SK-N-SH (cell line): ENCODE results near the gene ZNF282. TPM values are rescaled to one million over a fixed set of nuclear protein-coding genes. Genes with fewer than 3 reads are reported as not detected.
"Not testable (repeated sequence)": the region's sequence is repeated elsewhere in the genome, so short reads cannot be mapped to it uniquely, and the experiment has no call there.

Experiments used
- CTCF ChIA-PET: fragments of 300-600, 350-600 bp; formaldehyde crosslinking; extraction: SDS; loops from one replicate; lab custom pipeline; 2021; lab: Yijun Ruan, JAX
- POLR2A ChIA-PET: fragments of 350-600 bp; sonication (Branson Sonifier 250); formaldehyde crosslinking; extraction: SDS; loops from one replicate; lab custom pipeline; 2020; ENCODE audit warnings: antibody characterized with exemption, inconsistent platforms; lab: Yijun Ruan, JAX
- DNase-seq: peaks from one replicate; pipeline ENCODE4 v3.0.0; 2012
- H2AFZ ChIP-seq: fragments of 200-600 bp; sonication (generic); 2 replicates; pipeline ENCODE4 v1.8.1; 2016; ENCODE audit warnings: antibody characterized with exemption, mild to moderate bottlenecking, low read depth
- H3F3A ChIP-seq: fragments of 200-600 bp; sonication (generic); replicated peaks from 2 replicates; pipeline ENCODE3; 2016; ENCODE audit warnings: antibody characterized with exemption, mild to moderate bottlenecking; ENCODE audit not compliant: insufficient read depth
- H3K27ac ChIP-seq, 2 experiments: fragments of 200-500 bp in 1 of 2; fragments of 200-600 bp in 1 of 2; sonication (Bioruptor generic) in 1 of 2; sonication (generic), shearing (Covaris generic) in 1 of 2; 2 replicates each; pipeline versions ENCODE4 v1.5.1 to v1.6.1; 2014 to 2016; ENCODE audit warnings: low read depth in 2 of 2, inconsistent platforms in 1 of 2, low read length in 1 of 2, mild to moderate bottlenecking in 1 of 2, mixed read lengths in 1 of 2
- H3K27me3 ChIP-seq: fragments of 200-600 bp; sonication (generic), shearing (Covaris generic); 2 replicates; pipeline ENCODE4 v1.6.1; 2016; ENCODE audit warnings: mixed run types; ENCODE audit not compliant: insufficient read depth
- H3K36me3 ChIP-seq, 2 experiments: fragments of 200-500 bp in 1 of 2; fragments of 200-600 bp in 1 of 2; sonication (Bioruptor generic) in 1 of 2; sonication (generic) in 1 of 2; replicated peaks in 1 of 2; 2 replicates each; pipeline versions ENCODE3 to v1.5.1; 2014 to 2016; ENCODE audit warnings: low read length in 1 of 2, mild to moderate bottlenecking in 1 of 2; ENCODE audit not compliant: insufficient read depth in 2 of 2, control insufficient read depth in 1 of 2
- H3K4me1 ChIP-seq, 2 experiments: fragments of 200-500 bp in 1 of 2; fragments of 200-600 bp in 1 of 2; sonication (Bioruptor generic) in 1 of 2; sonication (generic), shearing (Covaris generic) in 1 of 2; 2 replicates each; pipeline versions ENCODE4 v1.5.1 to v1.6.1; 2014 to 2016; ENCODE audit warnings: low read depth in 1 of 2, low read length in 1 of 2, mixed run types in 1 of 2; ENCODE audit not compliant: insufficient read depth in 2 of 2, control insufficient read depth in 1 of 2
- H3K4me2 ChIP-seq: fragments of 200-600 bp; sonication (generic), shearing (Covaris generic); 2 replicates; pipeline ENCODE4 v1.6.1; 2017; ENCODE audit warnings: mixed run types
- H3K4me3 ChIP-seq, 2 experiments: fragments of 200-500 bp in 1 of 2; fragments of 200-600 bp in 1 of 2; sonication (Bioruptor generic) in 1 of 2; sonication (generic), shearing (Covaris generic) in 1 of 2; 2 replicates each; pipeline versions ENCODE4 v1.5.1 to v1.8.1; 2014 to 2016; ENCODE audit warnings: low read depth in 2 of 2, inconsistent platforms in 1 of 2, low read length in 1 of 2, mild to moderate bottlenecking in 1 of 2, mixed read lengths in 1 of 2, moderate library complexity in 1 of 2
- H3K79me2 ChIP-seq: fragments of 200-600 bp; sonication (generic); 2 replicates; pipeline ENCODE4 v1.8.1; 2017; ENCODE audit warnings: mild to moderate bottlenecking; ENCODE audit not compliant: insufficient read depth
- H3K9ac ChIP-seq: fragments of 200-600 bp; sonication (generic); 2 replicates; pipeline ENCODE4 v1.6.1; 2017; ENCODE audit warnings: mixed run types
- H3K9me2 ChIP-seq: fragments of 200-600 bp; sonication (generic); 2 replicates; pipeline ENCODE4 v1.6.1; 2017; ENCODE audit warnings: mixed run types
- H3K9me3 ChIP-seq: fragments of 200-600 bp; sonication (generic); 2 replicates; pipeline ENCODE4 v1.6.1; 2017; ENCODE audit warnings: mixed run types, mild to moderate bottlenecking, moderate library complexity
- H4K20me1 ChIP-seq: fragments of 200-600 bp; sonication (generic); 2 replicates; pipeline ENCODE4 v1.6.1; 2017; ENCODE audit warnings: mild to moderate bottlenecking, mixed run types; ENCODE audit not compliant: insufficient read depth
- CHD2 ChIP-seq: fragments of 150-350 bp; IDR thresholded peaks from 2 replicates; pipeline ENCODE4 v1.6.1; 2018; ENCODE audit warnings: low read length; ENCODE audit not compliant: partially characterized antibody
- CTCF ChIP-seq: fragments of 200-600 bp; sonication (generic); IDR thresholded peaks from 2 replicates; pipeline ENCODE4 v1.6.1; 2017; ENCODE audit warnings: antibody characterized with exemption, mild to moderate bottlenecking, moderate library complexity
- ELF1 ChIP-seq: IDR thresholded peaks from 2 replicates; pipeline ENCODE4 v1.4.0; 2012
- EP300 ChIP-seq, 2 experiments: IDR thresholded peaks; 2 replicates each; pipeline versions ENCODE4 v1.4.0 to v1.6.1; 2012; ENCODE audit warnings: borderline replicate concordance in 1 of 2, low read depth in 1 of 2, low read length in 1 of 2
- EZH2phosphoT487 ChIP-seq: fragments of 200-600 bp; sonication (generic); IDR thresholded peaks from 2 replicates; pipeline ENCODE4 v1.6.1; 2017; ENCODE audit warnings: low read depth, mixed run types, mild to moderate bottlenecking, antibody characterized with exemption, moderate library complexity, borderline replicate concordance
- FOXJ3 ChIP-seq: sonication (generic); formaldehyde crosslinking; IDR thresholded peaks from 2 replicates; pipeline ENCODE4 v1.5.1; 2020; ENCODE audit warnings: mild to moderate bottlenecking, missing genetic modification reagents
- FOXM1 ChIP-seq: IDR thresholded peaks from 2 replicates; pipeline ENCODE4 v1.4.0; 2012; ENCODE audit warnings: low read depth, mild to moderate bottlenecking
- GABPA ChIP-seq: IDR thresholded peaks from 2 replicates; pipeline ENCODE4 v1.4.0; 2012; ENCODE audit warnings: low read depth, mild to moderate bottlenecking
- GATA2 ChIP-seq: sonication (generic); formaldehyde crosslinking; IDR thresholded peaks from 2 replicates; pipeline ENCODE4 v1.5.0; 2020; ENCODE audit warnings: mild to moderate bottlenecking, missing genetic modification reagents
- IRF3 ChIP-seq: fragments of 150-350 bp; IDR thresholded peaks from 2 replicates; pipeline ENCODE4 v1.6.1; 2016; ENCODE audit warnings: mild to moderate bottlenecking, low read depth, low read length
- MAX ChIP-seq: IDR thresholded peaks from 2 replicates; pipeline ENCODE4 v1.4.0; 2012; ENCODE audit warnings: low read depth
- MXI1 ChIP-seq: IDR thresholded peaks from 2 replicates; pipeline ENCODE4 v1.6.1; 2012; ENCODE audit warnings: mild to moderate bottlenecking, low read depth, low read length, improper control_type of control experiment
- NRF1 ChIP-seq: IDR thresholded peaks from 2 replicates; pipeline ENCODE4 v1.6.1; 2012; ENCODE audit warnings: low read depth, mild to moderate bottlenecking, low read length
- POLR2AphosphoS5 ChIP-seq: IDR thresholded peaks from 2 replicates; pipeline ENCODE4 v1.6.1; 2012; ENCODE audit warnings: low read depth, low read length
- RAD21 ChIP-seq: IDR thresholded peaks from 2 replicates; pipeline ENCODE4 v1.6.1; 2012; ENCODE audit warnings: mild to moderate bottlenecking, low read length
- REST ChIP-seq: IDR thresholded peaks from 2 replicates; pipeline ENCODE4 v1.6.1; 2012; ENCODE audit warnings: mild to moderate bottlenecking, low read depth, low read length, moderate library complexity
- RFX5 ChIP-seq: IDR thresholded peaks from 2 replicates; pipeline ENCODE4 v1.6.1; 2012; ENCODE audit warnings: mild to moderate bottlenecking, improper control_type of control experiment, low read length
- TEAD4 ChIP-seq: IDR thresholded peaks from 2 replicates; pipeline ENCODE4 v1.4.0; 2012; ENCODE audit warnings: mild to moderate bottlenecking, borderline replicate concordance; ENCODE audit not compliant: insufficient read depth
- USF1 ChIP-seq: IDR thresholded peaks from 2 replicates; pipeline ENCODE4 v1.4.0; 2012; ENCODE audit warnings: low read depth, borderline replicate concordance
- WGBS: methylation state at CpG from one replicate; pipeline ENCODE4 v1.1.6; 2017; ENCODE audit warnings: low lambda C conversion rate; 5-methylcytosine and 5-hydroxymethylcytosine counted together
- polyA plus RNA-seq, 3 experiments: library from polyadenylated mRNA; depleted of rRNA; stranded (reverse); fragments of >200 nt; gene quantifications; 2 replicates each; pipeline ENCODE4 v1.2.3, GENCODE V29; 2012

Gene ZNF282
- polyA plus RNA-seq, 1 of the 3 experiments (the other 2 are of a cell fraction): 17.9 TPM

GRCh38 chr7:149267733-149268132 is 72.4 kb downstream of the ZNF282 start:
- Histone ChIP-seq H3K36me3 (peaks cover 8 to 25% of the 10 kb centered on the region in 2 experiments), H3K9ac (no peak overlapping the region), H3K4me3 (no peak overlapping the region), H3K27me3 (no peaks in the 10 kb centered on the region), H3K4me2 (no peak overlapping the region), H3K27ac (no peak overlapping the region), H3K9me2 (no peaks in the 10 kb centered on the region), H4K20me1 (no peaks in the 10 kb centered on the region), H2AFZ (no peak overlapping the region), H3K79me2 (peaks cover 13% of the 10 kb centered on the region; the same call in 1 of the 2 replicates), H3K9me3 (no peaks in the 10 kb centered on the region), H3F3A (peaks cover 11% of the 10 kb centered on the region), H3K4me1 (peaks cover 0 to 2% of the 10 kb centered on the region in 2 experiments; a peak in 2 of 4 replicates)
- TF ChIP-seq ELF1 (no peak), MAX (no peak), CHD2 (no peak), NRF1 (no peak), USF1 (no peak), TEAD4 (no peak), FOXM1 (no peak), EP300 (IDR thresholded peaks at IDR 0.05; ENCODE audit: borderline replicate concordance in 1 of 2, low read depth in 1 of 2, low read length in 1 of 2) (no peak), RFX5 (no peak), REST (no peak), IRF3 (no peak), POLR2AphosphoS5 (no peak), MXI1 (no peak), GABPA (no peak), GATA2 (CRISPR knock-in tag) (no peak), CTCF (no peak), EZH2phosphoT487 (no peak), FOXJ3 (CRISPR knock-in tag) (no peak), RAD21 (no peak)
- no peak for DNase-seq
- over 99% methylated on average over 8 of the region's 8 CpGs for WGBS
- POLR2A ChIA-PET: no interaction called here
- CTCF ChIA-PET: no interaction called here

- POLR2A ChIA-PET, DNase-seq, H3F3A ChIP-seq, H3K4me1 ChIP-seq, H3K27me3 ChIP-seq, H3K4me2 ChIP-seq, H3K27ac ChIP-seq, H3K4me3 ChIP-seq, H3K79me2 ChIP-seq, H2AFZ ChIP-seq, H3K9me3 ChIP-seq, H4K20me1 ChIP-seq, H3K9ac ChIP-seq, H3K9me2 ChIP-seq: not testable (repeated sequence)
- CTCF ChIA-PET: interaction anchor here (2.6 to 3.2 kb wide), 2 partner anchors 9 to 13 kb away, joined by 7 to 13 read pairs; partner anchors contain the start of gene ZNF783
- H3K36me3 ChIP-seq: peaks cover 13 to 27% of the 10 kb centered on the region in 2 experiments
- 96% methylated on average over 8 of the region's 8 CpGs for WGBS
Observed at GRCh38 chr7:149274424-149274823, 79.1 kb downstream of the ZNF282 start.
